Stimulated activated naive CD8-positive, alpha-beta T cell treated with anti-CD3 and anti-CD28 coated beads, Interleukin-15, Interleukin-2, amounts not matched to agents 100 ng/mL and 50 ng/mL, for 24 hours (primary cell): Measurements from ENCODE around the gene RNF138.
"Not testable (repeated sequence)": the region's sequence is repeated elsewhere in the genome, so short reads cannot be mapped to it uniquely, and the experiment has no call there.

Experiments used
- H3K27ac Mint-ChIP-seq: one replicate; pipeline ENCODE4 v1.8.0; 2021; ENCODE audit warnings: mild to moderate bottlenecking, mixed read lengths
- H3K27me3 Mint-ChIP-seq: one replicate; pipeline ENCODE4 v1.8.0; 2021; ENCODE audit warnings: mixed read lengths
- H3K36me3 Mint-ChIP-seq: one replicate; pipeline ENCODE4 v1.8.0; 2021; ENCODE audit warnings: low read depth, mixed read lengths
- H3K4me1 Mint-ChIP-seq: one replicate; pipeline ENCODE4 v1.8.0; 2021; ENCODE audit warnings: low read depth, mixed read lengths
- H3K4me3 Mint-ChIP-seq: one replicate; pipeline ENCODE4 v1.8.0; 2021; ENCODE audit warnings: mild to moderate bottlenecking, mixed read lengths
- H3K9me3 Mint-ChIP-seq: one replicate; pipeline ENCODE4 v1.8.0; 2021; ENCODE audit warnings: mixed read lengths

Gene RNF138

GRCh38 chr18:32135625-32136024, 44.0 kb downstream of the RNF138 start:
- Mint-ChIP-seq H3K9me3 (no peaks in the 10 kb centered on the region), H3K4me1 (peaks cover 6% of the 10 kb centered on the region), H3K4me3 (no peak overlapping the region), H3K27ac (no peak overlapping the region), H3K36me3 (peaks cover 23% of the 10 kb centered on the region), H3K27me3 (no peaks in the 10 kb centered on the region)

- Mint-ChIP-seq H3K4me3 (no peak overlapping the region), H3K9me3 (no peaks in the 10 kb centered on the region), H3K27ac (peak overlapping the region; percentile 28), H3K4me1 (peaks cover 6% of the 10 kb centered on the region), H3K27me3 (no peaks in the 10 kb centered on the region), H3K36me3 (peaks cover 6% of the 10 kb centered on the region)
Measured at GRCh38 chr18:32138332-32138982, 46.8 kb downstream of the RNF138 start.

- Mint-ChIP-seq H3K4me3 (no peak overlapping the region), H3K9me3 (no peaks in the 10 kb centered on the region), H3K27ac (no peak overlapping the region), H3K36me3 (no peaks in the 10 kb centered on the region), H3K27me3 (no peaks in the 10 kb centered on the region), H3K4me1 (peaks cover 6% of the 10 kb centered on the region)
Measured at GRCh38 chr18:32139835-32140283, 48.2 kb downstream of the RNF138 start.

- H3K27me3 Mint-ChIP-seq: peaks cover 10% of the 10 kb centered on the region
- no peak overlapping the region for H3K27ac Mint-ChIP-seq
- H3K4me3 Mint-ChIP-seq: no peak overlapping the region
- no peaks in the 10 kb centered on the region for H3K9me3 Mint-ChIP-seq
- H3K36me3 Mint-ChIP-seq: no peaks in the 10 kb centered on the region
- peaks cover 7% of the 10 kb centered on the region for H3K4me1 Mint-ChIP-seq
Measured at GRCh38 chr18:32148185-32148870, 56.7 kb downstream of the RNF138 start.

GRCh38 chr18:32152705-32153448, 61.2 kb downstream of the RNF138 start:
- peaks cover 8% of the 10 kb centered on the region for H3K4me1 Mint-ChIP-seq
- H3K36me3 Mint-ChIP-seq: no peaks in the 10 kb centered on the region
- H3K4me3 Mint-ChIP-seq: no peak overlapping the region
- peaks cover 14% of the 10 kb centered on the region for H3K27me3 Mint-ChIP-seq
- H3K27ac Mint-ChIP-seq: no peak overlapping the region
- no peaks in the 10 kb centered on the region for H3K9me3 Mint-ChIP-seq

- Mint-ChIP-seq H3K36me3 (no peaks in the 10 kb centered on the region), H3K27ac (no peak overlapping the region), H3K27me3 (peaks cover 8% of the 10 kb centered on the region), H3K9me3 (no peaks in the 10 kb centered on the region), H3K4me1 (peaks cover 13% of the 10 kb centered on the region), H3K4me3 (no peak overlapping the region)
Measured at GRCh38 chr18:32156855-32157254, 65.2 kb downstream of the RNF138 start.

GRCh38 chr18:32157580-32157979, 65.9 kb downstream of the RNF138 start:
- H3K36me3 Mint-ChIP-seq: no peaks in the 10 kb centered on the region
- H3K27ac Mint-ChIP-seq: no peak overlapping the region
- H3K4me3 Mint-ChIP-seq: no peak overlapping the region
- H3K9me3 Mint-ChIP-seq: no peaks in the 10 kb centered on the region
- H3K27me3 Mint-ChIP-seq: peaks cover 4% of the 10 kb centered on the region
- peaks cover 13% of the 10 kb centered on the region for H3K4me1 Mint-ChIP-seq

- peaks cover 8% of the 10 kb centered on the region for H3K4me1 Mint-ChIP-seq
Measured at GRCh38 chr18:32158108-32158624, 66.5 kb downstream of the RNF138 start.

GRCh38 chr18:32158631-32159030, 67.0 kb downstream of the RNF138 start:
- not testable (repeated sequence) for H3K9me3 Mint-ChIP-seq, H3K27me3 Mint-ChIP-seq, H3K27ac Mint-ChIP-seq, H3K4me3 Mint-ChIP-seq, H3K36me3 Mint-ChIP-seq, H3K4me1 Mint-ChIP-seq

More at GRCh38 chr18:32158108-32158624, 66.5 kb downstream of the RNF138 start:
- Mint-ChIP-seq H3K36me3 (no peaks in the 10 kb centered on the region), H3K4me3 (peak overlapping the region; percentile 63), H3K27me3 (peaks cover 4% of the 10 kb centered on the region), H3K9me3 (no peaks in the 10 kb centered on the region), H3K27ac (no peak overlapping the region)

GRCh38 chr18:32160547-32160946, 68.9 kb downstream of the RNF138 start:
- H3K9me3 Mint-ChIP-seq: no peaks in the 10 kb centered on the region
- peaks cover 4% of the 10 kb centered on the region for H3K27me3 Mint-ChIP-seq
- no peak overlapping the region for H3K4me3 Mint-ChIP-seq
- H3K36me3 Mint-ChIP-seq: no peaks in the 10 kb centered on the region
- H3K4me1 Mint-ChIP-seq: peaks cover 6% of the 10 kb centered on the region
- H3K27ac Mint-ChIP-seq: no peak overlapping the region

GRCh38 chr18:32167980-32168730, 76.5 kb downstream of the RNF138 start:
- Mint-ChIP-seq H3K27ac (no peak overlapping the region), H3K4me1 (no peaks in the 10 kb centered on the region), H3K27me3 (no peaks in the 10 kb centered on the region), H3K36me3 (no peaks in the 10 kb centered on the region), H3K4me3 (no peak overlapping the region), H3K9me3 (no peaks in the 10 kb centered on the region)

GRCh38 chr18:32173654-32174053, 82.0 kb downstream of the RNF138 start:
- no peak overlapping the region for H3K4me3 Mint-ChIP-seq
- H3K27me3 Mint-ChIP-seq: no peaks in the 10 kb centered on the region
- H3K9me3 Mint-ChIP-seq: no peaks in the 10 kb centered on the region
- H3K27ac Mint-ChIP-seq: no peak overlapping the region
- H3K36me3 Mint-ChIP-seq: no peaks in the 10 kb centered on the region
- H3K4me1 Mint-ChIP-seq: no peaks in the 10 kb centered on the region

GRCh38 chr18:32174719-32175118, 83.0 kb downstream of the RNF138 start:
- no peak overlapping the region for H3K27ac Mint-ChIP-seq

GRCh38 chr18:32175265-32175664, 83.6 kb downstream of the RNF138 start:
- Mint-ChIP-seq H3K4me1 (no peaks in the 10 kb centered on the region), H3K9me3 (no peaks in the 10 kb centered on the region), H3K27ac (no peak overlapping the region), H3K36me3 (no peaks in the 10 kb centered on the region), H3K4me3 (no peak overlapping the region), H3K27me3 (no peaks in the 10 kb centered on the region)

More at GRCh38 chr18:32174719-32175118, 83.0 kb downstream of the RNF138 start:
- no peaks in the 10 kb centered on the region for H3K4me1 Mint-ChIP-seq
- no peaks in the 10 kb centered on the region for H3K27me3 Mint-ChIP-seq
- H3K36me3 Mint-ChIP-seq: no peaks in the 10 kb centered on the region
- no peak overlapping the region for H3K4me3 Mint-ChIP-seq
- no peaks in the 10 kb centered on the region for H3K9me3 Mint-ChIP-seq
